GM12872 (cell line): ENCODE data around the gene NDST4.

Source experiments
- CTCF ChIP-seq: IDR thresholded peaks from 3 replicates; pipeline ENCODE4 v1.5.1; 2011; ENCODE audit warnings: low read depth, mild to moderate bottlenecking, low read length, moderate library complexity; ENCODE audit not compliant: insufficient read depth

NDST4 gene

GRCh38 chr4:114830628-114831027, 282.8 kb downstream of the NDST4 start:
- TF ChIP-seq CTCF = no peak

GRCh38 chr4:114827651-114828050, 285.8 kb downstream of the NDST4 start:
- no peak for TF ChIP-seq CTCF

GRCh38 chr4:114815760-114816159, 297.7 kb downstream of the NDST4 start:
- TF ChIP-seq CTCF = no peak

- no peak for TF ChIP-seq CTCF
Measured at GRCh38 chr4:114813961-114814360, 299.5 kb downstream of the NDST4 start.

- TF ChIP-seq CTCF = no peak
Measured at GRCh38 chr4:114811564-114812301, 301.7 kb downstream of the NDST4 start.

- TF ChIP-seq CTCF = peak; percentile 95
Measured at GRCh38 chr4:114807759-114808404, 305.5 kb downstream of the NDST4 start.

GRCh38 chr4:114807357-114807756, 306.1 kb downstream of the NDST4 start:
- TF ChIP-seq CTCF = no peak
